Prostate gland (tissue), 2 donors: ENCODE data around the gene CYBA. TPM values are rescaled to one million over a fixed set of nuclear protein-coding genes. Genes with fewer than 3 reads are reported as not detected.

Experiments used
- DNase-seq: peaks from one replicate; pipeline ENCODE4 v3.0.0-alpha.2; 2019; ENCODE audit warnings: low spot score
- H3K27ac ChIP-seq, 2 donors: fragments of 200-600 bp; sonication (generic); 2 replicates each; pipeline ENCODE4 v1.5.1; 2017 to 2019
- H3K27me3 ChIP-seq: fragments of 200-600 bp; sonication (generic); replicated peaks from 2 replicates; pipeline ENCODE4 v1.5.1; 2019; ENCODE audit not compliant: insufficient read depth
- H3K36me3 ChIP-seq, 2 donors: fragments of 200-600 bp; sonication (generic); 1 replicate in 1 of 2; 2 replicates in 1 of 2; pipeline versions ENCODE4 v1.5.1 to v1.8.1; 2017 to 2019
- H3K4me1 ChIP-seq: fragments of 200-600 bp; sonication (generic); replicated peaks from 2 replicates; pipeline ENCODE4 v1.5.1; 2019
- H3K4me3 ChIP-seq, 2 donors: fragments of 200-600 bp; sonication (generic); 2 replicates each; pipeline ENCODE4 v1.5.1; 2017 to 2019
- H3K9me3 ChIP-seq: fragments of 200-600 bp; sonication (generic); 2 replicates; pipeline ENCODE4 v1.5.1; 2017
- CTCF ChIP-seq, 4 experiments: fragments of 200-600 bp in 2 of 4; fragments of 450-650 bp in 2 of 4; sonication (generic) in 2 of 4; IDR thresholded peaks; 1 replicate in 3 of 4; 2 replicates in 1 of 4; pipeline ENCODE4 v1.5.1; 2016 to 2019; ENCODE audit warnings: antibody characterized with exemption in 4 of 4, mild to moderate bottlenecking in 2 of 4, moderate library complexity in 2 of 4
- POLR2A ChIP-seq: fragments of 450-650 bp; IDR thresholded peaks from one replicate; pipeline ENCODE4 v1.6.1; 2016; ENCODE audit warnings: antibody characterized with exemption, mild to moderate bottlenecking
- POLR2AphosphoS5 ChIP-seq: sonication (generic); formaldehyde crosslinking; IDR thresholded peaks from one replicate; pipeline ENCODE4 v1.6.1; 2017; ENCODE audit warnings: antibody characterized with exemption
- WGBS: methylation state at CpG from one replicate; pipeline ENCODE4 v1.1.5; 2018; 5-methylcytosine and 5-hydroxymethylcytosine counted together
- intact Hi-C: fragments of 100-400 bp; cut with DNase I; formaldehyde crosslinking; loops from one replicate; pipeline ENCODE4 v1.14.2; 2022
- total RNA-seq, 2 donors: library from RNA; depleted of rRNA; stranded (reverse); fragments of >200 nt; gene quantifications; one replicate each; pipeline ENCODE4 v1.1.0, GENCODE V29; 2016

CYBA gene
- total RNA-seq, 2 donors from 2014 or later = 86.0 to 155 TPM

- H3K9me3 ChIP-seq = no peaks in the 10 kb centered on the region
- TF ChIP-seq POLR2AphosphoS5 = no peak
- no peak for TF ChIP-seq POLR2A
- no peak for TF ChIP-seq CTCF (IDR thresholded peaks at IDR 0.05)
- no peak overlapping the region for H3K4me3 ChIP-seq
- intact Hi-C loops = no loop called here
- peaks cover 3 to 12% of the 10 kb centered on the region in 2 donors for H3K36me3 ChIP-seq
- 91% methylated on average over 6 of the region's 6 CpGs for WGBS
- H3K27ac ChIP-seq = no peak overlapping the region
- DNase-seq = no peak
- H3K27me3 ChIP-seq = no peaks in the 10 kb centered on the region
- H3K4me1 ChIP-seq = no peaks in the 10 kb centered on the region
These were observed 50.3 kb downstream of the CYBA start for GRCh38 chr16:88600539-88600896.

- H3K36me3 ChIP-seq = peaks cover 3 to 12% of the 10 kb centered on the region in 2 donors
- H3K27me3 ChIP-seq = no peaks in the 10 kb centered on the region
- TF ChIP-seq POLR2AphosphoS5 (no peak), CTCF (IDR thresholded peaks at IDR 0.05) (no peak), POLR2A (no peak)
- no peak for DNase-seq
- H3K27ac ChIP-seq = no peak overlapping the region
- 84% methylated on average over 25 of the region's 25 CpGs for WGBS
- intact Hi-C loops = no loop called here
- no peaks in the 10 kb centered on the region for H3K4me1 ChIP-seq
- H3K9me3 ChIP-seq = no peaks in the 10 kb centered on the region
- H3K4me3 ChIP-seq = no peak overlapping the region
These were observed 50.9 kb downstream of the CYBA start for GRCh38 chr16:88599825-88600538.

- DNase-seq = peak; percentile 16
- 87% methylated on average over 13 of the region's 14 CpGs for WGBS
- Histone ChIP-seq H3K36me3 (peaks cover 3 to 12% of the 10 kb centered on the region in 2 donors), H3K4me1 (no peaks in the 10 kb centered on the region), H3K9me3 (no peaks in the 10 kb centered on the region), H3K27ac (no peak overlapping the region), H3K27me3 (no peaks in the 10 kb centered on the region), H3K4me3 (no peak overlapping the region)
- TF ChIP-seq CTCF (IDR thresholded peaks at IDR 0.05) (no peak), POLR2A (no peak), POLR2AphosphoS5 (no peak)
- intact Hi-C loops = no loop called here
These were observed 51.6 kb downstream of the CYBA start for GRCh38 chr16:88599092-88599733.

GRCh38 chr16:88597856-88598491 lies 52.9 kb downstream of the CYBA start:
- intact Hi-C loops = no loop called here
- WGBS = 84% methylated on average over 21 of the region's 21 CpGs
- H3K9me3 ChIP-seq = no peaks in the 10 kb centered on the region
- no peaks in the 10 kb centered on the region for H3K4me1 ChIP-seq
- no peak overlapping the region for H3K4me3 ChIP-seq
- H3K36me3 ChIP-seq = peaks cover 3 to 12% of the 10 kb centered on the region in 2 donors
- no peaks in the 10 kb centered on the region for H3K27me3 ChIP-seq
- DNase-seq = no peak
- TF ChIP-seq POLR2A (no peak), POLR2AphosphoS5 (no peak), CTCF (IDR thresholded peaks at IDR 0.05) (no peak)
- no peak overlapping the region for H3K27ac ChIP-seq
